Stomach (tissue), 9 donors: Measurements from ENCODE around the gene TXLNA. TPM values are rescaled to one million over a fixed set of nuclear protein-coding genes. Genes with fewer than 3 reads are reported as not detected.

Source experiments
- DNase-seq, 2 donors: peaks; one replicate each; pipeline versions ENCODE4 v3.0.0 to v3.0.0-alpha.2; 2013 to 2019
- H3K27ac ChIP-seq, 5 donors: fragments of 200-600 bp in 4 of 5; sonication (generic) in 4 of 5; one replicate each; pipeline ENCODE4 v1.5.1; 2013 to 2019; ENCODE audit warnings: mild to moderate bottlenecking in 1 of 5, moderate library complexity in 1 of 5
- H3K27me3 ChIP-seq, 3 donors: fragments of 200-600 bp; sonication (generic); one replicate each; pipeline ENCODE4 v1.5.1; 2017 to 2019; ENCODE audit warnings: mixed run types in 1 of 3
- H3K36me3 ChIP-seq, 4 donors: fragments of 200-600 bp; sonication (generic); 1 replicate in 3 of 4; 2 replicates in 1 of 4; pipeline ENCODE4 v1.5.1; 2016 to 2019
- H3K4me1 ChIP-seq, 4 donors: fragments of 200-600 bp; sonication (generic); one replicate each; pipeline ENCODE4 v1.5.1; 2016 to 2019
- H3K4me3 ChIP-seq, 4 donors: fragments of 200-600 bp; sonication (generic) in 3 of 4; one replicate each; pipeline ENCODE4 v1.5.1; 2016 to 2019; ENCODE audit warnings: mild to moderate bottlenecking in 1 of 4
- H3K9me3 ChIP-seq, 4 donors: fragments of 200-600 bp; sonication (generic); one replicate each; pipeline ENCODE4 v1.5.1; 2016 to 2019
- EP300 ChIP-seq: sonication (generic); formaldehyde crosslinking; IDR thresholded peaks from one replicate; pipeline ENCODE4 v1.6.1; 2017; ENCODE audit warnings: antibody characterized with exemption
- POLR2A ChIP-seq, 4 donors: fragments of 450-650 bp; IDR thresholded peaks; one replicate each; pipeline ENCODE4 v1.6.1; 2016; ENCODE audit warnings: antibody characterized with exemption in 4 of 4, control low read depth in 2 of 4, mild to moderate bottlenecking in 1 of 4, moderate library complexity in 1 of 4
- POLR2AphosphoS5 ChIP-seq, 3 donors: sonication (generic); formaldehyde crosslinking; IDR thresholded peaks; one replicate each; pipeline ENCODE4 v1.6.1; 2016; ENCODE audit warnings: antibody characterized with exemption in 3 of 3
- WGBS, 5 donors: extraction: QIAGEN DNeasy Blood & Tissue Kit in 3 of 5; methylation state at CpG; one replicate each; pipeline versions ENCODE4 v1.1.5 to v1.1.7; 2013 to 2018; 5-methylcytosine and 5-hydroxymethylcytosine counted together
- intact Hi-C: fragments of 100-400 bp; cut with DNase I; formaldehyde crosslinking; loops from one replicate; pipeline ENCODE4 v1.15.1; 2023; ENCODE audit warnings: low total_unique reads
- polyA plus RNA-seq, 3 donors: library from polyadenylated mRNA; stranded (reverse); fragments of 200-250 nt; gene quantifications; one replicate each; pipeline ENCODE4 v1.2.3, GENCODE V29; 2013
- total RNA-seq, 5 donors: library from RNA; depleted of rRNA; stranded (reverse); fragments of >200 nt; gene quantifications; one replicate each; pipeline versions ENCODE4 v1.1.0 to v1.2.3, GENCODE V29; 2014 to 2016
- TF ChIP-seq, protein P1 (sequence below), 7 experiments: fragments of 450-650 bp in 4 of 7; fragments of 200-600 bp in 3 of 7; sonication (generic) in 3 of 7; IDR thresholded peaks; one replicate each; pipeline ENCODE4 v1.5.1; 2016 to 2019; ENCODE audit warnings: antibody characterized with exemption in 7 of 7, control low read depth in 2 of 7, mild to moderate bottlenecking in 1 of 7
- donor health status: healthy with polysubstance abuse.
- donor health status: Bipolar disorder and iron deficiency.
- donor health status: healthy.

The TXLNA gene
- total and polyA plus RNA-seq, 8 donors = 9.8 to 48.1 (median 24.1) TPM

GRCh38 chr1:32223683-32224082 is 44.2 kb downstream of the TXLNA start:
- intact Hi-C loops = no loop called here
- peaks cover 28 to 46% (median 35%) of the 10 kb centered on the region in 4 donors for H3K4me1 ChIP-seq
- peak overlapping the region in 4 of 5 donors; percentile 90 to 97 (median 94) for H3K27ac ChIP-seq
- peaks cover 35 to 69% (median 64%) of the 10 kb centered on the region in 4 donors for H3K36me3 ChIP-seq
- no peak for DNase-seq
- peak overlapping the region in 2 of 4 donors; percentile 88 to 89 for H3K4me3 ChIP-seq
- TF ChIP-seq POLR2AphosphoS5 (IDR thresholded peaks at IDR 0.05) (no peak), EP300 (no peak), POLR2A (IDR thresholded peaks at IDR 0.05) (no peak)
- TF ChIP-seq, protein P1, sequence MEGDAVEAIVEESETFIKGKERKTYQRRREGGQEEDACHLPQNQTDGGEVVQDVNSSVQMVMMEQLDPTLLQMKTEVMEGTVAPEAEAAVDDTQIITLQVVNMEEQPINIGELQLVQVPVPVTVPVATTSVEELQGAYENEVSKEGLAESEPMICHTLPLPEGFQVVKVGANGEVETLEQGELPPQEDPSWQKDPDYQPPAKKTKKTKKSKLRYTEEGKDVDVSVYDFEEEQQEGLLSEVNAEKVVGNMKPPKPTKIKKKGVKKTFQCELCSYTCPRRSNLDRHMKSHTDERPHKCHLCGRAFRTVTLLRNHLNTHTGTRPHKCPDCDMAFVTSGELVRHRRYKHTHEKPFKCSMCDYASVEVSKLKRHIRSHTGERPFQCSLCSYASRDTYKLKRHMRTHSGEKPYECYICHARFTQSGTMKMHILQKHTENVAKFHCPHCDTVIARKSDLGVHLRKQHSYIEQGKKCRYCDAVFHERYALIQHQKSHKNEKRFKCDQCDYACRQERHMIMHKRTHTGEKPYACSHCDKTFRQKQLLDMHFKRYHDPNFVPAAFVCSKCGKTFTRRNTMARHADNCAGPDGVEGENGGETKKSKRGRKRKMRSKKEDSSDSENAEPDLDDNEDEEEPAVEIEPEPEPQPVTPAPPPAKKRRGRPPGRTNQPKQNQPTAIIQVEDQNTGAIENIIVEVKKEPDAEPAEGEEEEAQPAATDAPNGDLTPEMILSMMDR (IDR thresholded peaks at IDR 0.05) = no peak
- no peaks in the 10 kb centered on the region for H3K9me3 ChIP-seq
- WGBS, 5 donors = 65 to 82% (median 74%) methylated on average over 2 to 3 of the region's 3 CpGs
- no peaks in the 10 kb centered on the region for H3K27me3 ChIP-seq

- H3K27ac ChIP-seq = peak overlapping the region in 2 of 5 donors; percentile 94 to 95
- DNase-seq = no peak
- no peak overlapping the region for H3K4me3 ChIP-seq
- H3K36me3 ChIP-seq = peaks cover 41 to 71% (median 66%) of the 10 kb centered on the region in 4 donors
- 71 to 88% (median 86%) methylated on average over 4 of the region's 4 CpGs for WGBS, 5 donors
- intact Hi-C loops = no loop called here
- H3K9me3 ChIP-seq = no peaks in the 10 kb centered on the region
- H3K27me3 ChIP-seq = no peaks in the 10 kb centered on the region
- H3K4me1 ChIP-seq = peaks cover 28 to 46% (median 35%) of the 10 kb centered on the region in 4 donors
- TF ChIP-seq POLR2A (IDR thresholded peaks at IDR 0.05) = no peak
- TF ChIP-seq, protein P1 (IDR thresholded peaks at IDR 0.05) = no peak
- TF ChIP-seq EP300 = no peak
- no peak for TF ChIP-seq POLR2AphosphoS5 (IDR thresholded peaks at IDR 0.05)
Measured at GRCh38 chr1:32224285-32224684, 44.8 kb downstream of the TXLNA start.

GRCh38 chr1:32228771-32229170 is 49.3 kb downstream of the TXLNA start:
- DNase-seq = no peak
- H3K27ac ChIP-seq = no peak overlapping the region
- no peaks in the 10 kb centered on the region for H3K9me3 ChIP-seq
- no peak overlapping the region for H3K4me3 ChIP-seq
- H3K36me3 ChIP-seq = peaks cover 69 to 100% (median 99%) of the 10 kb centered on the region in 4 donors
- peaks cover 3 to 11% (median 8%) of the 10 kb centered on the region in 4 donors for H3K4me1 ChIP-seq
- 82 to 85% (median 83%) methylated on average over 3 of the region's 3 CpGs for WGBS, 5 donors
- TF ChIP-seq POLR2A (IDR thresholded peaks at IDR 0.05) (no peak), EP300 (no peak), POLR2AphosphoS5 (IDR thresholded peaks at IDR 0.05) (no peak)
- TF ChIP-seq, protein P1 (IDR thresholded peaks at IDR 0.05) = no peak
- no peaks in the 10 kb centered on the region for H3K27me3 ChIP-seq
- intact Hi-C loops = no loop called here

DNA sequence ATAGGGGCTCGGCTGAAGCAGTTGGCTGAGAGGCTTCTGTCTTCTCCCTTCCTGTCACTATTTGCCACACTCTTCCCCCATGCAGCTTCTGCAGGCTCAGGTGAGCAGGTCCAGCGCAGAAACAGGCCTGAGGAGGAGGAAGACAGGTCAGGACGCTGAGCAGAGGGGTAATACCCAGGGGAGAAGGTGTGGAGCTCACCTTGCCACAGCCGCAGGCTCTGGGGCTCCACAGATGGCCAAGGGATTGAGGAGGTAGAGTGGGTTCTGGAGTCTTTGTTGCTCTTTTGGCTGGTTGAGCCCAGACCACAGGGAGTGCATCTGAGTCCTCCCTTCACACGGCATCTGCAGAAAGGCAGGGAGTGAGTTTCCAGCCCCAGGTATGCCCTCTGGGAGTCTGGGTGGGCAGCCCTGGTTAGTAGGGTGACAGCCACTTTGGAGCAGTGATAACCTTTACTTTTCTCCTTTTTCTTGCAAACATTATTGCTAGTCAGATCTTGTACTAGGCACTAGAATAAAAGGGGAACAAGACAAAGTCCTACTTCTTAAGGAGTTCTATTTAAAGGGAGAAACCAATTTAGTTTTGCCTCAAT is 52.5 kb downstream of the TXLNA start:
- H3K27ac ChIP-seq = no peak overlapping the region
- H3K4me3 ChIP-seq = no peak overlapping the region
- 83 to 89% (median 85%) methylated on average over 4 to 5 of the region's 5 CpGs for WGBS, 5 donors
- no peak for TF ChIP-seq POLR2AphosphoS5 (IDR thresholded peaks at IDR 0.05)
- TF ChIP-seq EP300 = no peak
- no peak for TF ChIP-seq POLR2A (IDR thresholded peaks at IDR 0.05)
- no peaks in the 10 kb centered on the region for H3K27me3 ChIP-seq
- peaks cover 48 to 87% (median 80%) of the 10 kb centered on the region in 4 donors for H3K36me3 ChIP-seq
- H3K9me3 ChIP-seq = no peaks in the 10 kb centered on the region
- no peak for DNase-seq
- intact Hi-C loops = no loop called here
- H3K4me1 ChIP-seq = no peaks in the 10 kb centered on the region
